H1 (cell line): ENCODE results near the gene ACTG2. TPM values are rescaled to one million over a fixed set of nuclear protein-coding genes. Genes with fewer than 3 reads are reported as not detected.

Experiments used
- CTCF ChIA-PET: fragments of 300-600 bp; sonication (Branson Sonifier 250); formaldehyde crosslinking; loops from one replicate; lab custom pipeline; 2021; ENCODE audit not compliant: partially characterized antibody; lab: Charles Lee
- POLR2A ChIA-PET: fragments of 300-600 bp; sonication (Branson Sonifier 250); formaldehyde crosslinking; loops from one replicate; lab custom pipeline; 2021; ENCODE audit warnings: inconsistent platforms; ENCODE audit not compliant: partially characterized antibody; lab: Charles Lee
- DNase-seq, 2 experiments: peaks; one replicate each; pipeline versions ENCODE4 v3.0.0 to v3.0.0-alpha.2; 2010 to 2022; ENCODE audit warnings: low spot score in 2 of 2, low read depth in 1 of 2, mixed read lengths in 1 of 2
- FAIRE-seq: peaks from 2 replicates; lab custom pipeline; 2011; peaks lifted over from hg19 to GRCh38; lab: Jason Lieb, UNC
- H2AFZ ChIP-seq: 2 replicates; pipeline ENCODE4 v1.8.1; 2012; ENCODE audit warnings: low read length, inconsistent platforms
- H2AK5ac ChIP-seq: 2 replicates; pipeline ENCODE4 v1.6.1; 2013; ENCODE audit warnings: low read depth, low read length
- H2BK120ac ChIP-seq: replicated peaks from 2 replicates; pipeline ENCODE3; 2013; ENCODE audit warnings: low read depth, low read length, inconsistent platforms
- H2BK12ac ChIP-seq: 2 replicates; pipeline ENCODE4 v1.6.1; 2013; ENCODE audit warnings: low read depth, low read length
- H2BK15ac ChIP-seq: 2 replicates; pipeline ENCODE4 v1.6.1; 2013; ENCODE audit warnings: low read length
- H2BK20ac ChIP-seq: 2 replicates; pipeline ENCODE4 v1.6.1; 2013; ENCODE audit warnings: low read length
- H2BK5ac ChIP-seq: 2 replicates; pipeline ENCODE4 v1.6.1; 2013; ENCODE audit warnings: low read depth, low read length
- H3K14ac ChIP-seq: 2 replicates; pipeline ENCODE4 v1.6.1; 2013; ENCODE audit warnings: inconsistent platforms; ENCODE audit not compliant: insufficient read length
- H3K18ac ChIP-seq: 2 replicates; pipeline ENCODE4 v1.6.1; 2013; ENCODE audit warnings: low read length; ENCODE audit errors: extremely low read depth
- H3K23ac ChIP-seq: 2 replicates; pipeline ENCODE4 v1.6.1; 2013; ENCODE audit warnings: inconsistent platforms; ENCODE audit not compliant: insufficient read length
- H3K23me2 ChIP-seq: 2 replicates; pipeline ENCODE4 v1.6.1; 2013; ENCODE audit warnings: low read depth, low read length
- H3K27ac ChIP-seq: 2 replicates; pipeline ENCODE4 v1.6.1; 2011; ENCODE audit warnings: low read depth, low read length, inconsistent platforms
- H3K27me3 ChIP-seq, 4 experiments: replicated peaks in 1 of 4; 1 replicate in 1 of 4; 2 replicates in 3 of 4; pipeline versions ENCODE4 v1.6.1 to v1.8.1; 2011 to 2013; ENCODE audit warnings: low read length in 3 of 4, mild to moderate bottlenecking in 3 of 4, inconsistent platforms in 2 of 4, mixed read lengths in 2 of 4, moderate library complexity in 1 of 4; ENCODE audit not compliant: control insufficient read depth in 3 of 4, insufficient read depth in 3 of 4; ENCODE audit errors: extremely low read depth in 1 of 4
- H3K36me3 ChIP-seq, 4 experiments: 2 replicates each; pipeline versions ENCODE4 v1.6.1 to v1.8.1; 2011 to 2013; ENCODE audit warnings: mild to moderate bottlenecking in 4 of 4, low read length in 3 of 4, moderate library complexity in 2 of 4, control low read depth in 1 of 4, inconsistent platforms in 1 of 4; ENCODE audit not compliant: insufficient read depth in 4 of 4, control insufficient read depth in 2 of 4
- H3K4ac ChIP-seq: replicated peaks from 2 replicates; pipeline ENCODE3; 2013; ENCODE audit warnings: low read length, low read depth, mixed read lengths, inconsistent platforms; ENCODE audit not compliant: insufficient read length
- H3K4me1 ChIP-seq, 4 experiments: replicated peaks in 1 of 4; 1 replicate in 1 of 4; 2 replicates in 3 of 4; pipeline versions ENCODE4 v1.6.1 to v1.8.1; 2011 to 2013; ENCODE audit warnings: low read length in 3 of 4, inconsistent platforms in 2 of 4, mixed read lengths in 1 of 4; ENCODE audit not compliant: insufficient read depth in 4 of 4, control insufficient read depth in 3 of 4
- H3K4me2 ChIP-seq, 2 experiments: 2 replicates each; pipeline versions ENCODE4 v1.6.1 to v1.8.1; 2011 to 2013; ENCODE audit warnings: low read depth in 2 of 2, low read length in 2 of 2, control low read depth in 1 of 2, inconsistent platforms in 1 of 2, mild to moderate bottlenecking in 1 of 2; ENCODE audit not compliant: insufficient read depth in 1 of 2
- H3K4me3 ChIP-seq, 4 experiments: fragments of 200-600, 300-600 bp in 1 of 4; sonication (generic), shearing (Covaris generic), sonication (Bioruptor Twin) in 1 of 4; 2 replicates each; pipeline versions ENCODE4 v1.5.1 to v1.8.1; 2011 to 2016; ENCODE audit warnings: low read length in 4 of 4, low read depth in 3 of 4, control low read depth in 2 of 4, inconsistent platforms in 2 of 4, mild to moderate bottlenecking in 2 of 4, mixed read lengths in 1 of 4, moderate library complexity in 1 of 4; ENCODE audit not compliant: insufficient read depth in 2 of 4; ENCODE audit errors: extremely low read depth in 1 of 4
- H3K56ac ChIP-seq: replicated peaks from 2 replicates; pipeline ENCODE3; 2013; ENCODE audit warnings: low read depth, mild to moderate bottlenecking, mixed read lengths, low read length, inconsistent platforms; ENCODE audit not compliant: insufficient read length
- H3K79me1 ChIP-seq: 2 replicates; pipeline ENCODE4 v1.6.1; 2013; ENCODE audit warnings: low read depth, low read length, control low read depth
- H3K79me2 ChIP-seq, 2 experiments: 2 replicates each; pipeline versions ENCODE4 v1.6.1 to v1.8.1; 2012 to 2013; ENCODE audit warnings: low read length in 2 of 2, mild to moderate bottlenecking in 2 of 2, inconsistent platforms in 1 of 2; ENCODE audit not compliant: insufficient read depth in 2 of 2, control insufficient read depth in 1 of 2
- H3K9ac ChIP-seq, 4 experiments: replicated peaks in 1 of 4; 1 replicate in 1 of 4; 2 replicates in 3 of 4; pipeline versions ENCODE4 v1.6.1 to v1.8.1; 2011 to 2013; ENCODE audit warnings: low read depth in 3 of 4, low read length in 3 of 4, control low read depth in 2 of 4, mild to moderate bottlenecking in 2 of 4, moderate library complexity in 2 of 4, inconsistent platforms in 1 of 4; ENCODE audit errors: extremely low read depth in 1 of 4
- H3K9me3 ChIP-seq, 2 experiments: 2 replicates each; pipeline versions ENCODE4 v1.6.1 to v1.8.1; 2012 to 2013; ENCODE audit warnings: mild to moderate bottlenecking in 2 of 2, moderate library complexity in 2 of 2, control low read depth in 1 of 2, inconsistent platforms in 1 of 2, low read depth in 1 of 2, low read length in 1 of 2, mixed read lengths in 1 of 2; ENCODE audit not compliant: insufficient read depth in 2 of 2
- H4K20me1 ChIP-seq, 2 experiments: replicated peaks in 1 of 2; 2 replicates each; pipeline versions ENCODE3 to v1.8.1; 2011 to 2013; ENCODE audit warnings: inconsistent platforms in 2 of 2, low read length in 2 of 2, mild to moderate bottlenecking in 1 of 2; ENCODE audit not compliant: insufficient read depth in 2 of 2, control insufficient read depth in 1 of 2
- H4K5ac ChIP-seq: 2 replicates; pipeline ENCODE4 v1.6.1; 2013; ENCODE audit warnings: low read length, low read depth, mixed read lengths, inconsistent platforms; ENCODE audit not compliant: insufficient read length
- H4K8ac ChIP-seq: 2 replicates; pipeline ENCODE4 v1.8.0; 2013; ENCODE audit warnings: mild to moderate bottlenecking, moderate library complexity, low read length, inconsistent platforms; ENCODE audit not compliant: insufficient read depth; ENCODE audit errors: extremely low read depth
- H4K91ac ChIP-seq: replicated peaks from 2 replicates; pipeline ENCODE3; 2013; ENCODE audit warnings: low read length, mixed read lengths, inconsistent platforms; ENCODE audit not compliant: insufficient read length
- ATF2 ChIP-seq: IDR thresholded peaks from 2 replicates; pipeline ENCODE4 v1.6.1; 2012; ENCODE audit warnings: low read length, inconsistent platforms
- CHD1 ChIP-seq: IDR thresholded peaks from 2 replicates; pipeline ENCODE4 v1.6.1; 2012; ENCODE audit warnings: low read depth, low read length, improper control_type of control experiment
- EZH2 ChIP-seq: fragments of 200-600 bp; sonication (generic); IDR thresholded peaks from 2 replicates; pipeline ENCODE4 v1.7.1; 2012; ENCODE audit warnings: low read depth, mild to moderate bottlenecking, moderate library complexity, low read length, inconsistent platforms; ENCODE audit not compliant: severe bottlenecking
- GABPA ChIP-seq: IDR thresholded peaks from 2 replicates; pipeline ENCODE4 v1.6.1; 2011; ENCODE audit warnings: mild to moderate bottlenecking, low read length, moderate library complexity, borderline replicate concordance; ENCODE audit not compliant: insufficient read depth
- KDM4A ChIP-seq: IDR thresholded peaks from one replicate; pipeline ENCODE4 v1.7.1; 2012; ENCODE audit warnings: low read depth, mild to moderate bottlenecking, moderate library complexity, low read length, inconsistent platforms; ENCODE audit not compliant: severe bottlenecking
- MAX ChIP-seq: IDR thresholded peaks from 2 replicates; pipeline ENCODE4 v1.6.1; 2012; ENCODE audit warnings: inconsistent platforms
- PHF8 ChIP-seq: fragments of 200-600 bp; sonication (generic); conservative IDR thresholded peaks from 2 replicates; pipeline ENCODE4 v1.7.1; 2012; ENCODE audit warnings: low read depth, mild to moderate bottlenecking, inconsistent platforms, low read length, moderate library complexity
- SIN3A ChIP-seq, 2 experiments: IDR thresholded peaks in 1 of 2; conservative IDR thresholded peaks in 1 of 2; 2 replicates each; pipeline ENCODE4 v1.6.1; 2011 to 2012; ENCODE audit warnings: low read length in 2 of 2, improper control_type of control experiment in 1 of 2, low read depth in 1 of 2, mild to moderate bottlenecking in 1 of 2
- SP4 ChIP-seq: IDR thresholded peaks from 2 replicates; pipeline ENCODE4 v1.6.1; 2012; ENCODE audit warnings: low read length, inconsistent platforms
- SRF ChIP-seq: IDR thresholded peaks from 2 replicates; pipeline ENCODE4 v1.6.1; 2011; ENCODE audit warnings: mild to moderate bottlenecking, low read depth, low read length, moderate library complexity
- TAF7 ChIP-seq: optimal IDR thresholded peaks from 2 replicates; pipeline ENCODE3; 2011; ENCODE audit warnings: low read depth, mild to moderate bottlenecking, inconsistent platforms, low read length, moderate library complexity, borderline replicate concordance
- WGBS, 2 experiments: shearing (Covaris generic) in 1 of 2; methylation state at CpG; one replicate each; pipeline versions ENCODE4 v1.1.6 to v1.1.7; 2013 to 2015; ENCODE audit warnings: low lambda C conversion rate in 2 of 2, mixed read lengths in 2 of 2, inconsistent platforms in 1 of 2, low coverage in 1 of 2, missing lambda C conversion rate in 1 of 2; ENCODE audit not compliant: insufficient replicate concordance in 2 of 2, insufficient coverage in 1 of 2, insufficient read length in 1 of 2; ENCODE audit errors: extremely low coverage in 1 of 2, missing lambda C conversion rate in 1 of 2; 5-methylcytosine and 5-hydroxymethylcytosine counted together
- polyA plus RNA-seq, 7 experiments: library from polyadenylated mRNA; depleted of rRNA in 3 of 7; stranded (reverse) in 5 of 7; unstranded in 2 of 7; fragments of >200 nt in 5 of 7; fragments of 200-250 nt in 2 of 7; gene quantifications; 1 replicate in 5 of 7; 2 replicates in 1 of 7; 4 replicates in 1 of 7; pipeline versions ENCODE4 v1.2.1 to v1.2.3, GENCODE V29; 2011 to 2013; ENCODE audit warnings: missing spikeins in 2 of 7, mixed read lengths in 2 of 7
- total RNA-seq: library from RNA; stranded (reverse); fragmentation: NEBNext Ultra II Directional; extraction: Animal tissue kit (Norgen Biotek cat#: 25700); gene quantifications from 2 replicates; pipeline ENCODE4 v1.2.1, GENCODE V29; 2021

Gene ACTG2
- total and polyA plus RNA-seq, 2 of the 8 experiments (the other 6 are each of a cell fraction or from before 2014, with no cell fraction given) = 6.2 to 13.7 TPM

GRCh38 chr2:73915437-73915993 is 22.7 kb downstream of the ACTG2 start:
- POLR2A ChIA-PET = no interaction called here
- no peak overlapping the region for H3K4ac ChIP-seq
- no peak overlapping the region for H2BK12ac ChIP-seq
- no peaks in the 10 kb centered on the region for H3K4me1 ChIP-seq
- no peak overlapping the region for H3K27ac ChIP-seq
- no peak overlapping the region for H3K4me2 ChIP-seq
- H2AFZ ChIP-seq = no peak overlapping the region
- DNase-seq (no peak), FAIRE-seq (no peak)
- no peaks in the 10 kb centered on the region for H3K9me3 ChIP-seq
- H2AK5ac ChIP-seq = no peak overlapping the region
- H4K5ac ChIP-seq = no peak overlapping the region
- CTCF ChIA-PET = interaction anchor here (0.6 kb wide), 1 partner anchor 264 kb away, joined by 4 read pairs; no protein-coding TSS in a partner anchor
- H3K79me2 ChIP-seq = no peaks in the 10 kb centered on the region
- 96% methylated on average over 4 of the region's 5 CpGs; no CpG with 5 or more reads in 1 of the 2 experiments for WGBS, 2 experiments
- no peaks in the 10 kb centered on the region for H4K20me1 ChIP-seq
- no peak overlapping the region for H2BK5ac ChIP-seq
- no peaks in the 10 kb centered on the region for H3K79me1 ChIP-seq
- H2BK120ac ChIP-seq = no peak overlapping the region
- H4K8ac ChIP-seq = no peak overlapping the region
- no peaks in the 10 kb centered on the region for H3K23me2 ChIP-seq
- H2BK15ac ChIP-seq = no peak overlapping the region
- H3K23ac ChIP-seq = no peak overlapping the region
- no peak overlapping the region for H3K56ac ChIP-seq
- H2BK20ac ChIP-seq = no peak overlapping the region
- H3K4me3 ChIP-seq = no peak overlapping the region
- H3K18ac ChIP-seq = no peak overlapping the region
- H4K91ac ChIP-seq = no peak overlapping the region
- no peak overlapping the region for H3K14ac ChIP-seq
- H3K36me3 ChIP-seq = no peaks in the 10 kb centered on the region
- H3K27me3 ChIP-seq = no peaks in the 10 kb centered on the region
- H3K9ac ChIP-seq = no peak overlapping the region
- no peak for TF ChIP-seq CHD1
- TF ChIP-seq KDM4A = no peak
- TF ChIP-seq SIN3A (conservative IDR thresholded peaks at IDR 0.05 in 1 of 2, IDR thresholded peaks at IDR 0.05 in 1 of 2; ENCODE audit: low read depth in 1 of 2, low read length in 2 of 2) = no peak
- no peak for TF ChIP-seq MAX
- no peak for TF ChIP-seq EZH2
- TF ChIP-seq SP4 = no peak
- no peak for TF ChIP-seq GABPA
- TF ChIP-seq TAF7 = no peak
- TF ChIP-seq SRF = no peak
- no peak for TF ChIP-seq ATF2
- TF ChIP-seq PHF8 = no peak
